OCI-LY7 (cell line): Measurements from ENCODE around the gene TMEM217.

ENCODE experiments used
- EZH2phosphoT487 ChIP-seq: fragments of 200-600 bp; sonication (generic); IDR thresholded peaks from 2 replicates; pipeline ENCODE4 v1.6.1; 2018; ENCODE audit warnings: low read depth, borderline replicate concordance, mild to moderate bottlenecking, mixed run types, antibody characterized with exemption, low read length, moderate library complexity, mixed read lengths
- TF ChIP-seq, protein P1 (sequence below): fragments of 200-600 bp; sonication (generic); conservative IDR thresholded peaks from 2 replicates; pipeline ENCODE4 v1.5.1; 2014; ENCODE audit warnings: mild to moderate bottlenecking, antibody characterized with exemption, low read length, moderate library complexity, mixed read lengths

DNA sequence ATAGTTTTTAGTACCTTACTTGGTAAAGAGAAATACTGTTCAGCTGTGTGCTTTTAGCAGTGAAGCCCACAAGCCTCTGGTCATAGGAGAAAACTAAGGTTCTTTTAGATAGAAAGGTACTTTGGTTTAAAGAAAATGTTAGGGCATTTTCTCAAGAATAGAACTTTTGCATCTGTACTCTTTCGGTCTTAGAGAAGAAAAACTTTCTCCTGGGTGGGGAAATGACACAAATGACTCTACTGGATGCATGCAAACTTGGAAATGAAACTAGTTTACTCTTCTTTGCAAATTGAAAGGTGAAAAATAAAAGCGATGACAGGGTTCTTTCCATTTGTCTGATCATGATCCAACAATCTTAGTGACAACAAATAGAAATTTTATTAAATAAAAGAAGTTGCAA, 2.1 kb upstream of the TMEM217 start:
- TF ChIP-seq, protein P1, sequence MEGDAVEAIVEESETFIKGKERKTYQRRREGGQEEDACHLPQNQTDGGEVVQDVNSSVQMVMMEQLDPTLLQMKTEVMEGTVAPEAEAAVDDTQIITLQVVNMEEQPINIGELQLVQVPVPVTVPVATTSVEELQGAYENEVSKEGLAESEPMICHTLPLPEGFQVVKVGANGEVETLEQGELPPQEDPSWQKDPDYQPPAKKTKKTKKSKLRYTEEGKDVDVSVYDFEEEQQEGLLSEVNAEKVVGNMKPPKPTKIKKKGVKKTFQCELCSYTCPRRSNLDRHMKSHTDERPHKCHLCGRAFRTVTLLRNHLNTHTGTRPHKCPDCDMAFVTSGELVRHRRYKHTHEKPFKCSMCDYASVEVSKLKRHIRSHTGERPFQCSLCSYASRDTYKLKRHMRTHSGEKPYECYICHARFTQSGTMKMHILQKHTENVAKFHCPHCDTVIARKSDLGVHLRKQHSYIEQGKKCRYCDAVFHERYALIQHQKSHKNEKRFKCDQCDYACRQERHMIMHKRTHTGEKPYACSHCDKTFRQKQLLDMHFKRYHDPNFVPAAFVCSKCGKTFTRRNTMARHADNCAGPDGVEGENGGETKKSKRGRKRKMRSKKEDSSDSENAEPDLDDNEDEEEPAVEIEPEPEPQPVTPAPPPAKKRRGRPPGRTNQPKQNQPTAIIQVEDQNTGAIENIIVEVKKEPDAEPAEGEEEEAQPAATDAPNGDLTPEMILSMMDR: no peak
- TF ChIP-seq EZH2phosphoT487: no peak
